HG02588 (cell line): ENCODE data around the gene GOLGA3.
"Not testable (repeated sequence)": the region's sequence is repeated elsewhere in the genome, so short reads cannot be mapped to it uniquely, and the experiment has no call there.

Experiments used
- ATAC-seq: cut with Tn5 transposase; IDR thresholded peaks from one replicate; pipeline ENCODE4 v1.9.1; 2021; ENCODE audit warnings: mild to moderate bottlenecking, moderate library complexity; ENCODE audit not compliant: unreplicated experiment

Gene GOLGA3

GRCh38 chr12:132828706-132829534 is at the start of gene GOLGA3:
Gene GOLGA3 (minus strand): TSS chr12:132828869. CDS start chr12:132822128, 6,741 bp downstream.
- ATAC-seq, result peak; percentile 83

GRCh38 chr12:132874620-132875019 is 46.0 kb upstream of the GOLGA3 start:
- ATAC-seq, result not testable (repeated sequence)

GRCh38 chr12:132874175-132874574 is 45.5 kb upstream of the GOLGA3 start:
- ATAC-seq, result no peak

GRCh38 chr12:132873724-132874123 is 45.1 kb upstream of the GOLGA3 start:
- no peak for ATAC-seq

GRCh38 chr12:132872975-132873421 is 44.3 kb upstream of the GOLGA3 start:
- no peak for ATAC-seq

GRCh38 chr12:132872073-132872855 is 43.6 kb upstream of the GOLGA3 start:
- no peak for ATAC-seq

- ATAC-seq, result no peak
Observed at GRCh38 chr12:132869551-132869950, 40.9 kb upstream of the GOLGA3 start.

- no peak for ATAC-seq
Observed at GRCh38 chr12:132866251-132866828, 37.7 kb upstream of the GOLGA3 start.

GRCh38 chr12:132861558-132861957 is 32.9 kb upstream of the GOLGA3 start:
- no peak for ATAC-seq

- ATAC-seq, result no peak
Observed at GRCh38 chr12:132858718-132859266, 30.1 kb upstream of the GOLGA3 start.

GRCh38 chr12:132857019-132857418 is 28.4 kb upstream of the GOLGA3 start:
- not testable (repeated sequence) for ATAC-seq

- no peak for ATAC-seq
Observed at GRCh38 chr12:132856581-132856980, 27.9 kb upstream of the GOLGA3 start.

GRCh38 chr12:132855211-132855610 is 26.5 kb upstream of the GOLGA3 start:
- ATAC-seq, result not testable (repeated sequence)

GRCh38 chr12:132853285-132854092 is 24.8 kb upstream of the GOLGA3 start:
- no peak for ATAC-seq

GRCh38 chr12:132852496-132852895 is 23.8 kb upstream of the GOLGA3 start:
- no peak for ATAC-seq

- ATAC-seq, result no peak
Observed at GRCh38 chr12:132851465-132851864, 22.8 kb upstream of the GOLGA3 start.

- no peak for ATAC-seq
Observed at GRCh38 chr12:132850291-132850690, 21.6 kb upstream of the GOLGA3 start.

- no peak for ATAC-seq
Observed at GRCh38 chr12:132848521-132848920, 19.9 kb upstream of the GOLGA3 start.

- no peak for ATAC-seq
Observed at GRCh38 chr12:132847363-132848356, 19.0 kb upstream of the GOLGA3 start.
